Spleen (tissue), 11 donors: ENCODE data around the gene ENTR1. TPM values are rescaled to one million over a fixed set of nuclear protein-coding genes. Genes with fewer than 3 reads are reported as not detected.

Experiments
- DNase-seq: peaks from one replicate; pipeline ENCODE4 v3.0.0-alpha.2; 2020
- H3K27ac ChIP-seq, 8 donors: fragments of 200-600 bp; sonication (generic) in 7 of 8; 1 replicate in 4 of 8; 2 replicates in 4 of 8; pipeline versions ENCODE4 v1.5.0 to v1.8.0; 2016 to 2021; ENCODE audit warnings: inconsistent platforms in 4 of 8, mild to moderate bottlenecking in 4 of 8, moderate library complexity in 1 of 8
- H3K27me3 ChIP-seq, 7 donors: fragments of 200-600 bp; sonication (generic) in 6 of 7; replicated peaks in 1 of 7; 1 replicate in 4 of 7; 2 replicates in 3 of 7; pipeline versions ENCODE4 v1.5.0 to v1.8.0; 2016 to 2021; ENCODE audit warnings: inconsistent platforms in 3 of 7, mild to moderate bottlenecking in 1 of 7
- H3K36me3 ChIP-seq, 6 donors: fragments of 200-600 bp; sonication (generic) in 5 of 6; 1 replicate in 4 of 6; 2 replicates in 2 of 6; pipeline versions ENCODE4 v1.5.0 to v1.8.0; 2016 to 2021; ENCODE audit warnings: inconsistent platforms in 2 of 6
- H3K4me1 ChIP-seq, 6 donors: fragments of 200-600 bp; sonication (generic) in 5 of 6; 1 replicate in 3 of 6; 2 replicates in 3 of 6; pipeline versions ENCODE4 v1.5.0 to v1.8.0; 2016 to 2021; ENCODE audit warnings: inconsistent platforms in 3 of 6
- H3K4me3 ChIP-seq, 8 donors: fragments of 200-600 bp; sonication (generic) in 7 of 8; 1 replicate in 4 of 8; 2 replicates in 4 of 8; pipeline versions ENCODE4 v1.5.0 to v1.8.0; 2016 to 2021; ENCODE audit warnings: inconsistent platforms in 4 of 8, mild to moderate bottlenecking in 4 of 8, moderate library complexity in 2 of 8
- H3K9me3 ChIP-seq, 8 donors: fragments of 200-600 bp; sonication (generic) in 7 of 8; 1 replicate in 4 of 8; 2 replicates in 4 of 8; pipeline versions ENCODE4 v1.5.0 to v1.8.0; 2016 to 2021; ENCODE audit warnings: inconsistent platforms in 4 of 8
- POLR2A ChIP-seq, 3 donors: fragments of 450-650 bp; IDR thresholded peaks; one replicate each; pipeline ENCODE4 v1.5.1; 2017; ENCODE audit warnings: antibody characterized with exemption in 3 of 3, mild to moderate bottlenecking in 1 of 3
- POLR2AphosphoS5 ChIP-seq, 3 donors: sonication (generic); formaldehyde crosslinking; IDR thresholded peaks; one replicate each; pipeline ENCODE4 v1.5.1; 2017; ENCODE audit warnings: antibody characterized with exemption in 3 of 3
- WGBS, 5 donors: extraction: QIAGEN DNeasy Blood & Tissue Kit in 3 of 5; methylation state at CpG; one replicate each; pipeline versions ENCODE4 v1.1.5 to v1.1.7; 2013 to 2018; 5-methylcytosine and 5-hydroxymethylcytosine counted together
- intact Hi-C: fragments of 100-400 bp; cut with DNase I; formaldehyde crosslinking; loops from one replicate; pipeline ENCODE4 v1.15.0; 2023; ENCODE audit warnings: low total_unique reads
- polyA plus RNA-seq, 3 donors: library from polyadenylated mRNA; stranded (reverse); fragments of 200-250 nt; gene quantifications; one replicate each; pipeline ENCODE4 v1.2.1, GENCODE V29; 2013
- total RNA-seq, 7 donors: library from RNA; depleted of rRNA in 3 of 7; stranded (reverse); fragments of >200 nt in 3 of 7; fragmentation: NEBNext Ultra II Directional in 4 of 7; extraction: Animal tissue kit (Norgen Biotek cat#: 25700) in 4 of 7; gene quantifications; one replicate each; pipeline versions ENCODE4 v1.1.0 to v1.2.1, GENCODE V29; 2016 to 2021
- TF ChIP-seq, protein P1 (sequence below), 11 experiments: fragments of 200-600 bp in 7 of 11; fragments of 450-650 bp in 4 of 11; sonication (generic) in 4 of 11; IDR thresholded peaks in 8 of 11; conservative IDR thresholded peaks in 3 of 11; 1 replicate in 7 of 11; 2 replicates in 4 of 11; pipeline versions ENCODE4 v1.4.0 to v1.8.0; 2016 to 2021; ENCODE audit warnings: antibody characterized with exemption in 11 of 11, inconsistent platforms in 4 of 11, mild to moderate bottlenecking in 1 of 11
- donor health status: healthy with polysubstance abuse.
- donor health status: DM: no; HTN: no; CAD: no; lungs with moderate emphysema.
- donor health status: DM: no; HTN: no; CAD: no.
- donor health status: Bipolar disorder and iron deficiency.
- donor health status: healthy.
- donor health status: DM: no; HTN: no; CAD: no.
- donor health status: DM: yes; HTN: yes; CAD: no.

ENTR1 gene
- total and polyA plus RNA-seq, 10 donors: 38.5 to 78.5 (median 61.0) TPM

DNA sequence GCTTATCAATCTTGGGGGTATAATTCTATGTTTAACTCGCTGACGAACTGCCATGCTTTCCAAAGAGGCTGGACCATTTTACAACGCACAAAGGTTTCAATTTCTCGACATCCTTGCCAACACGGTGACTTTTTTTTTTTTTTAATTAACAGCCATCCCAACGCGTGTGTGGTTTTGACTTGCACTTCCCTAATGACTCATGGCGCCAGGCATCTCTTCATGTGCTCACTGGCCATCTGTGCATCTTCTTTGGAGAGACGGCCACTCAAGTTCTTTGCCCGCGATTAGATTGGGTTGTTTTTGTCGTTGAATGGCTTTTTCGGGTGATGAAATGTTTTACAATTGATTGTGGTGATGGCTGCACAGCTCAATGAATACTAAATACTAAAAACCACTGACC, 24.4 kb downstream of the ENTR1 start:
- no peak for TF ChIP-seq POLR2A (IDR thresholded peaks at IDR 0.05)
- TF ChIP-seq, protein P1, sequence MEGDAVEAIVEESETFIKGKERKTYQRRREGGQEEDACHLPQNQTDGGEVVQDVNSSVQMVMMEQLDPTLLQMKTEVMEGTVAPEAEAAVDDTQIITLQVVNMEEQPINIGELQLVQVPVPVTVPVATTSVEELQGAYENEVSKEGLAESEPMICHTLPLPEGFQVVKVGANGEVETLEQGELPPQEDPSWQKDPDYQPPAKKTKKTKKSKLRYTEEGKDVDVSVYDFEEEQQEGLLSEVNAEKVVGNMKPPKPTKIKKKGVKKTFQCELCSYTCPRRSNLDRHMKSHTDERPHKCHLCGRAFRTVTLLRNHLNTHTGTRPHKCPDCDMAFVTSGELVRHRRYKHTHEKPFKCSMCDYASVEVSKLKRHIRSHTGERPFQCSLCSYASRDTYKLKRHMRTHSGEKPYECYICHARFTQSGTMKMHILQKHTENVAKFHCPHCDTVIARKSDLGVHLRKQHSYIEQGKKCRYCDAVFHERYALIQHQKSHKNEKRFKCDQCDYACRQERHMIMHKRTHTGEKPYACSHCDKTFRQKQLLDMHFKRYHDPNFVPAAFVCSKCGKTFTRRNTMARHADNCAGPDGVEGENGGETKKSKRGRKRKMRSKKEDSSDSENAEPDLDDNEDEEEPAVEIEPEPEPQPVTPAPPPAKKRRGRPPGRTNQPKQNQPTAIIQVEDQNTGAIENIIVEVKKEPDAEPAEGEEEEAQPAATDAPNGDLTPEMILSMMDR (IDR thresholded peaks at IDR 0.05 in 8 of 11, conservative IDR thresholded peaks at IDR 0.05 in 3 of 11): no peak
- no peak for TF ChIP-seq POLR2AphosphoS5 (IDR thresholded peaks at IDR 0.05)
- Histone ChIP-seq H3K36me3 (peaks cover 0 to 100% (median 75%) of the 10 kb centered on the region in 6 donors), H3K27me3 (no peaks in the 10 kb centered on the region), H3K4me1 (no peaks in the 10 kb centered on the region), H3K27ac (no peak overlapping the region), H3K9me3 (no peaks in the 10 kb centered on the region), H3K4me3 (no peak overlapping the region)
- intact Hi-C loops: no loop called here
- WGBS, 5 donors: 68 to 88% (median 75%) methylated on average over 13 of the region's 13 CpGs
- DNase-seq: no peak

DNA sequence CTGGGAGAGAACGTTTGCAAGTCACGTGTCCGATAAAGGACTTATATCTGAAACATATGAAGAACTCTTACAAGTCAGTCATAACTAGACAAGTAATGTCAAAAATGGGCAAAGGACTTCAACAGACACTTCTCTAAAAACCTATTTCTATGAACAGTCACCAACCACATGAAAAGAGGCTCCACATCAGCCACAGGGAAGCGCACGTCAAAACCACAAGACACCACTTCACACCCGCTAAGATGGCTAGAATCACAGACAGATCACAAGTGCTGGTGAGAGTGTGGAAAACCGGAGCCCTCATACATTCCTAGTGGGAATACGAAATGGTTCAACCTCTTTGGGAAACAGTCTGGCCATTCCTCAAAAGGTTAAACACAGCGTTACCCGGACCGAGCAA, 25.4 kb downstream of the ENTR1 start:
- Histone ChIP-seq H3K36me3 (peaks cover 0 to 100% (median 82%) of the 10 kb centered on the region in 6 donors), H3K27ac (no peak overlapping the region), H3K9me3 (no peaks in the 10 kb centered on the region), H3K27me3 (no peaks in the 10 kb centered on the region), H3K4me1 (no peaks in the 10 kb centered on the region), H3K4me3 (no peak overlapping the region)
- WGBS, 5 donors: 71 to 84% (median 72%) methylated on average over 11 of the region's 11 CpGs
- no peak for DNase-seq
- TF ChIP-seq, protein P1 (IDR thresholded peaks at IDR 0.05 in 8 of 11, conservative IDR thresholded peaks at IDR 0.05 in 3 of 11): no peak
- no peak for TF ChIP-seq POLR2A (IDR thresholded peaks at IDR 0.05)
- intact Hi-C loops: no loop called here

DNA sequence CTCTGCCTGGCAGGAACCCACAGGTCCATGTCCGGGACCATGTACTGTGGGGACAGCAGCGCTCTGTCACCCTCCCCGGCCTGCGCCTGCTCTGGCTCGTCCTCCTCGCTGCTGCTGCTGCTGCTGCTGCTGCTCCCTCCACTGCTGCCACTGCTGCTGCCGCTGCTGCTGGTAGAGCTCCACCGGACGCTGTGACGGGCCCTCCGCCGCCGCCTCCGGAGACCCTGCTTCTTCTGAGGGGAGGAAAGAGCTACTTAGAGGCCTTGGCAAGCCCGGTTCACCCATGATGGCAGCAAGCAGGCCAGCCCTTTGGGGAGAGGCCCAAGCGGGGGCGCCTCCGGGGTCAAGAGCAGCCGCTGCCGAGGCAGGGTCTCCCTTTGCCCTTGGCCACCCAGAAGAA, 27.0 kb downstream of the ENTR1 start:
- DNase-seq: no peak
- Histone ChIP-seq H3K27me3 (no peaks in the 10 kb centered on the region), H3K4me3 (no peak overlapping the region), H3K36me3 (peaks cover 0 to 100% (median 82%) of the 10 kb centered on the region in 6 donors), H3K4me1 (no peaks in the 10 kb centered on the region), H3K27ac (no peak overlapping the region), H3K9me3 (no peaks in the 10 kb centered on the region)
- no peak for TF ChIP-seq POLR2A (IDR thresholded peaks at IDR 0.05)
- TF ChIP-seq, protein P1 (IDR thresholded peaks at IDR 0.05 in 8 of 11, conservative IDR thresholded peaks at IDR 0.05 in 3 of 11): no peak
- TF ChIP-seq POLR2AphosphoS5 (IDR thresholded peaks at IDR 0.05): no peak
- WGBS, 5 donors: 95 to 97% (median 96%) methylated on average over 15 to 20 of the region's 20 CpGs
- intact Hi-C loops: no loop called here

DNA sequence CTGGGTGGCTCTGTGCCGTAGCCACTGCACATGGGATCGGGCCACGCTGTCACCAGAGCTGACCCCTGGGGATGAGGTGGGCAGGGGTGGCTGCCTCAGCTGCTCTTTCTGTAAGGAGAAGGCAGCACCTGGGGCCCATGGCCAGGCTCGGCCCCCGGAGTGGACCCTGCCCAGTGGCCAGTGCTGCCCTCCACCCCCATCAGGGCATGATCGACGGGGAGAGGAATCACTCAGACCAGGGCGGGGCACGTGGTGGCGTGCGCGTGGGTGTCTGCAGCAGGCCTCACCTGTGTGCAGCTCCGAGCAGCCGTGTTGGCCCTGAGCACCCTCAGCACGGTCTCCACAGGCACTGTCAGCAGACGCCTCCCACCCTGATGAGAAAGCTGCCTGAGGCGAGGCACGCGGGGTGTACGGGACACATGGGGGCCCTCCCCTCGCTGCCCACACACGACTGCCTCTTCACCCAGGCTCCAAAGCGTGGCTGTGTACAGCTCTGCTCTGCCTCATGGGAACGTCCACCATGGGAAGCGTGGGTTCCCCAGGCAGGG, 28.4 kb downstream of the ENTR1 start:
- H3K27me3 ChIP-seq: no peaks in the 10 kb centered on the region
- peaks cover 0 to 95% (median 72%) of the 10 kb centered on the region in 6 donors for H3K36me3 ChIP-seq
- DNase-seq: no peak
- WGBS, 5 donors: 90 to 95% (median 93%) methylated on average over 4 to 25 of the region's 25 CpGs
- H3K4me3 ChIP-seq: no peak overlapping the region
- peaks cover 0 to 5% (median 2%) of the 10 kb centered on the region in 6 donors for H3K4me1 ChIP-seq
- TF ChIP-seq, protein P1 (IDR thresholded peaks at IDR 0.05 in 8 of 11, conservative IDR thresholded peaks at IDR 0.05 in 3 of 11): no peak
- TF ChIP-seq POLR2AphosphoS5 (IDR thresholded peaks at IDR 0.05): no peak
- no peak for TF ChIP-seq POLR2A (IDR thresholded peaks at IDR 0.05)
- no peaks in the 10 kb centered on the region for H3K9me3 ChIP-seq
- intact Hi-C loops: no loop called here
- H3K27ac ChIP-seq: no peak overlapping the region
